HCT116 (cell line): ENCODE results near the gene LLGL2. TPM values are rescaled to one million over a fixed set of nuclear protein-coding genes. Genes with fewer than 3 reads are reported as not detected.

Experiments used
- ATAC-seq: fragments of 200-7000 bp; cut with Tn5 transposase; 2 replicates; pipeline ENCODE4 v1.9.1; 2020; ENCODE audit warnings: mild to moderate bottlenecking, moderate library complexity
- BruUV-seq: library from RNA; stranded (reverse); fragments of 400-500 nt; replicated peaks from 2 replicates; lab custom pipeline; 2021; lab: Mats Ljungman, UMichigan
- CTCF ChIA-PET: fragments of 300-600 bp; sonication (Branson Sonifier 250); formaldehyde crosslinking; loops from one replicate; lab custom pipeline; 2021; ENCODE audit warnings: antibody characterized with exemption; lab: Charles Lee
- POLR2A ChIA-PET: fragments of 300-600, 350-600 bp; sonication (Branson Sonifier 250); formaldehyde crosslinking; loops from one replicate; lab custom pipeline; 2021; ENCODE audit warnings: antibody characterized with exemption; lab: Charles Lee
- RAD21 ChIA-PET, 2 experiments: fragments of 300-600 bp; sonication (Branson Sonifier 250); formaldehyde crosslinking; loops; one replicate each; lab custom pipeline; 2023; ENCODE audit warnings: low total read pairs in 2 of 2; ENCODE audit not compliant: uncharacterized antibody in 2 of 2, unreplicated experiment in 2 of 2, low non-redundant PET in 1 of 2; lab: Charles Lee
- DNase-seq: peaks from one replicate; pipeline ENCODE4 v3.0.0-alpha.2; 2010; ENCODE audit warnings: low read depth, low spot score
- H2AFZ ChIP-seq: fragments of 200-600 bp; shearing (Covaris generic), sonication (generic); 2 replicates; pipeline ENCODE4 v1.6.1; 2017; ENCODE audit warnings: low read depth, mixed run types, mixed read lengths, antibody characterized with exemption, low read length; ENCODE audit not compliant: poor library complexity, severe bottlenecking
- H3K27ac ChIP-seq: 2 replicates; pipeline ENCODE4 v1.5.1; 2012; ENCODE audit warnings: low read depth, low read length
- H3K27me3 ChIP-seq: fragments of 200-600 bp; sonication (generic); 2 replicates; pipeline ENCODE4 v1.6.1; 2016; ENCODE audit warnings: mixed run types, low read length, mixed read lengths; ENCODE audit not compliant: insufficient read depth
- H3K36me3 ChIP-seq, 2 experiments: fragments of 200-500 bp in 1 of 2; fragments of 200-600 bp in 1 of 2; sonication (Bioruptor generic) in 1 of 2; sonication (generic) in 1 of 2; 2 replicates each; pipeline versions ENCODE4 v1.5.1 to v1.6.1; 2014 to 2016; ENCODE audit warnings: low read length in 2 of 2, inconsistent platforms in 1 of 2, mixed read lengths in 1 of 2, mixed run types in 1 of 2; ENCODE audit not compliant: insufficient read depth in 2 of 2, control insufficient read depth in 1 of 2
- H3K4me1 ChIP-seq, 2 experiments: fragments of 200-600 bp in 1 of 2; sonication (generic) in 1 of 2; 2 replicates each; pipeline versions ENCODE4 v1.5.1 to v1.6.1; 2012 to 2017; ENCODE audit warnings: low read length in 2 of 2, inconsistent platforms in 1 of 2, mild to moderate bottlenecking in 1 of 2, mixed read lengths in 1 of 2, mixed run types in 1 of 2, moderate library complexity in 1 of 2; ENCODE audit not compliant: insufficient read depth in 2 of 2, control insufficient read depth in 1 of 2
- H3K4me2 ChIP-seq: fragments of 200-600 bp; sonication (generic); 2 replicates; pipeline ENCODE4 v1.6.1; 2017; ENCODE audit warnings: mixed run types, low read length, mixed read lengths
- H3K4me3 ChIP-seq, 2 experiments: fragments of 200-600 bp in 1 of 2; sonication (generic) in 1 of 2; replicated peaks in 1 of 2; 2 replicates each; pipeline ENCODE4 v1.5.1; 2011 to 2016; ENCODE audit warnings: low read length in 2 of 2, control low read depth in 1 of 2, low read depth in 1 of 2, mild to moderate bottlenecking in 1 of 2, mixed read lengths in 1 of 2, mixed run types in 1 of 2
- H3K79me2 ChIP-seq: fragments of 200-600 bp; sonication (generic); 2 replicates; pipeline ENCODE4 v1.6.1; 2017; ENCODE audit warnings: mild to moderate bottlenecking, mixed run types, low read length, moderate library complexity, mixed read lengths; ENCODE audit not compliant: insufficient read depth
- H3K9ac ChIP-seq: fragments of 200-600 bp; sonication (generic); 2 replicates; pipeline ENCODE4 v1.6.1; 2016; ENCODE audit warnings: low read length, mixed read lengths
- H3K9me2 ChIP-seq: fragments of 200-600 bp; sonication (generic), shearing (Covaris generic); 2 replicates; pipeline ENCODE4 v1.6.1; 2017; ENCODE audit warnings: mixed run types, mild to moderate bottlenecking, moderate library complexity; ENCODE audit not compliant: insufficient read depth
- H3K9me3 ChIP-seq, 2 experiments: fragments of 200-500 bp in 1 of 2; fragments of 200-600 bp in 1 of 2; sonication (Bioruptor generic) in 1 of 2; sonication (generic) in 1 of 2; 2 replicates each; pipeline ENCODE4 v1.6.1; 2014 to 2017; ENCODE audit warnings: low read length in 2 of 2, mixed read lengths in 2 of 2, inconsistent platforms in 1 of 2, low read depth in 1 of 2, mild to moderate bottlenecking in 1 of 2, mixed run types in 1 of 2, moderate library complexity in 1 of 2; ENCODE audit not compliant: control insufficient read depth in 1 of 2, insufficient read depth in 1 of 2
- H4K20me1 ChIP-seq: fragments of 200-600 bp; sonication (generic), shearing (Covaris generic); 2 replicates; pipeline ENCODE4 v1.6.1; 2017; ENCODE audit warnings: mixed run types, mild to moderate bottlenecking, moderate library complexity; ENCODE audit not compliant: insufficient read depth
- CBX3 ChIP-seq: IDR thresholded peaks from 2 replicates; pipeline ENCODE4 v1.6.1; 2012; ENCODE audit warnings: low read depth
- EGR1 ChIP-seq: IDR thresholded peaks from 2 replicates; pipeline ENCODE4 v1.6.1; 2012; ENCODE audit warnings: low read depth
- ELF1 ChIP-seq: IDR thresholded peaks from 2 replicates; pipeline ENCODE4 v1.6.1; 2012; ENCODE audit warnings: low read depth, borderline replicate concordance
- POLR2AphosphoS5 ChIP-seq: IDR thresholded peaks from 2 replicates; pipeline ENCODE4 v1.6.1; 2011; ENCODE audit warnings: mild to moderate bottlenecking, low read depth, low read length, moderate library complexity
- SIN3A ChIP-seq: IDR thresholded peaks from 2 replicates; pipeline ENCODE4 v1.6.1; 2012; ENCODE audit warnings: low read depth
- SP1 ChIP-seq: IDR thresholded peaks from 2 replicates; pipeline ENCODE4 v1.6.1; 2012; ENCODE audit warnings: low read depth
- intact Hi-C: fragments of 100-400 bp; cut with micrococcal nuclease; formaldehyde crosslinking; loops from 2 replicates; pipeline ENCODE4 v1.10.0; 2022
- total RNA-seq: library from RNA; stranded (reverse); gene quantifications from one replicate; pipeline ENCODE4 v1.2.1, GENCODE V29; 2021; ENCODE audit not compliant: unreplicated experiment
- TF ChIP-seq, protein P1 (sequence below): IDR thresholded peaks from 2 replicates; pipeline ENCODE4 v1.6.1; 2011; ENCODE audit warnings: mild to moderate bottlenecking, low read length, moderate library complexity; ENCODE audit not compliant: insufficient replicate concordance; ENCODE audit errors: extremely low read depth
- TF ChIP-seq, protein P2 (sequence below), 3 experiments: fragments of 200-600 bp in 1 of 3; sonication (generic) in 1 of 3; IDR thresholded peaks in 2 of 3; conservative IDR thresholded peaks in 1 of 3; 2 replicates each; pipeline ENCODE4 v1.5.1; 2012 to 2017; ENCODE audit warnings: low read depth in 2 of 3, low read length in 2 of 3, antibody characterized with exemption in 1 of 3, borderline replicate concordance in 1 of 3, control low read depth in 1 of 3, mild to moderate bottlenecking in 1 of 3, mixed read lengths in 1 of 3, mixed run types in 1 of 3, moderate library complexity in 1 of 3; ENCODE audit not compliant: insufficient read depth in 1 of 3

Gene LLGL2
- total RNA-seq, 1 experiment from 2014 or later = 209 TPM

DNA sequence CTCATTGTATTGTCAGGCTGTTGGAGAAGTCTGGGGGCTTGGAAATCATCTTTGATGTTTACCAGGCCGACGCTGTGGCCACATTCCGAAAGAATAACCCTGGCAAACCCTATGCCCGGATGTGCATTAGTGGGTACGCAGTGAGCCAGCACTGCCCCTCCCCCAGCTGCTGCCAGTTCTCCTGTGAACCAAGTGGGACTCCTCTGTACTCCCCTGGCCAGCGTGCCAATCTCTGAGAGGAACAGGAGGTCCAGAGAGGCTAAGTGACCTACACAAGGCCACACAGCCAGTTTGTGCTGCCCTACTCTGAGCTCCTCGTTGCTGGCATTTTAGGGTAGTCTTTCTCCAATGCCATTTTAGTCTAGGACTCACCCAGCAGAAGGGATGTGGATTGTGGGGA lies 1.9 kb upstream of the LLGL2 start:
- ChIA-PET RAD21 (no interaction called here), POLR2A (no interaction called here), CTCF (interaction anchor here (2.2 kb wide), 1 partner anchor 7 kb away, joined by 39 read pairs; the partner anchor contains the start of gene TSEN54)
- intact Hi-C loops = no loop called here
- Histone ChIP-seq H4K20me1 (no peaks in the 10 kb centered on the region), H3K36me3 (peaks cover 14 to 30% of the 10 kb centered on the region in 2 experiments), H3K79me2 (peaks cover 37% of the 10 kb centered on the region), H3K27ac (peak overlapping the region; percentile 98), H3K9me3 (no peaks in the 10 kb centered on the region), H3K27me3 (no peaks in the 10 kb centered on the region), H2AFZ (no peak overlapping the region), H3K9ac (0 out of 2 replicates have a peak overlapping the region, but pooled peaks have one; percentile 95), H3K4me1 (peaks cover 16 to 31% of the 10 kb centered on the region in 2 experiments), H3K4me3 (no peak overlapping the region), H3K4me2 (peak overlapping the region; percentile 98), H3K9me2 (no peaks in the 10 kb centered on the region)
- TF ChIP-seq, protein P1, sequence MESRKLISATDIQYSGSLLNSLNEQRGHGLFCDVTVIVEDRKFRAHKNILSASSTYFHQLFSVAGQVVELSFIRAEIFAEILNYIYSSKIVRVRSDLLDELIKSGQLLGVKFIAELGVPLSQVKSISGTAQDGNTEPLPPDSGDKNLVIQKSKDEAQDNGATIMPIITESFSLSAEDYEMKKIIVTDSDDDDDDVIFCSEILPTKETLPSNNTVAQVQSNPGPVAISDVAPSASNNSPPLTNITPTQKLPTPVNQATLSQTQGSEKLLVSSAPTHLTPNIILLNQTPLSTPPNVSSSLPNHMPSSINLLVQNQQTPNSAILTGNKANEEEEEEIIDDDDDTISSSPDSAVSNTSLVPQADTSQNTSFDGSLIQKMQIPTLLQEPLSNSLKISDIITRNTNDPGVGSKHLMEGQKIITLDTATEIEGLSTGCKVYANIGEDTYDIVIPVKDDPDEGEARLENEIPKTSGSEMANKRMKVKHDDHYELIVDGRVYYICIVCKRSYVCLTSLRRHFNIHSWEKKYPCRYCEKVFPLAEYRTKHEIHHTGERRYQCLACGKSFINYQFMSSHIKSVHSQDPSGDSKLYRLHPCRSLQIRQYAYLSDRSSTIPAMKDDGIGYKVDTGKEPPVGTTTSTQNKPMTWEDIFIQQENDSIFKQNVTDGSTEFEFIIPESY = no peak
- no peak for TF ChIP-seq SIN3A
- no peak for TF ChIP-seq EGR1
- TF ChIP-seq, protein P2, sequence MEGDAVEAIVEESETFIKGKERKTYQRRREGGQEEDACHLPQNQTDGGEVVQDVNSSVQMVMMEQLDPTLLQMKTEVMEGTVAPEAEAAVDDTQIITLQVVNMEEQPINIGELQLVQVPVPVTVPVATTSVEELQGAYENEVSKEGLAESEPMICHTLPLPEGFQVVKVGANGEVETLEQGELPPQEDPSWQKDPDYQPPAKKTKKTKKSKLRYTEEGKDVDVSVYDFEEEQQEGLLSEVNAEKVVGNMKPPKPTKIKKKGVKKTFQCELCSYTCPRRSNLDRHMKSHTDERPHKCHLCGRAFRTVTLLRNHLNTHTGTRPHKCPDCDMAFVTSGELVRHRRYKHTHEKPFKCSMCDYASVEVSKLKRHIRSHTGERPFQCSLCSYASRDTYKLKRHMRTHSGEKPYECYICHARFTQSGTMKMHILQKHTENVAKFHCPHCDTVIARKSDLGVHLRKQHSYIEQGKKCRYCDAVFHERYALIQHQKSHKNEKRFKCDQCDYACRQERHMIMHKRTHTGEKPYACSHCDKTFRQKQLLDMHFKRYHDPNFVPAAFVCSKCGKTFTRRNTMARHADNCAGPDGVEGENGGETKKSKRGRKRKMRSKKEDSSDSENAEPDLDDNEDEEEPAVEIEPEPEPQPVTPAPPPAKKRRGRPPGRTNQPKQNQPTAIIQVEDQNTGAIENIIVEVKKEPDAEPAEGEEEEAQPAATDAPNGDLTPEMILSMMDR (IDR thresholded peaks at IDR 0.05 in 2 of 3, conservative IDR thresholded peaks at IDR 0.05 in 1 of 3; ENCODE audit: borderline replicate concordance in 1 of 3, insufficient read depth in 1 of 3, low read depth in 2 of 3, low read length in 2 of 3) = no peak
- TF ChIP-seq ELF1 = no peak
- TF ChIP-seq CBX3 = no peak
- peak; percentile 36; the same call in 1 of the 2 replicates for TF ChIP-seq POLR2AphosphoS5
- no peak for TF ChIP-seq SP1
- no peak for DNase-seq
- BruUV-seq = no TSS peak
- ATAC-seq = no peak
